Measurements from ENCODE around the gene SAMM50. TPM values are rescaled to one million over a fixed set of nuclear protein-coding genes. Genes with fewer than 3 reads are reported as not detected.

SAMM50 gene
- total RNA-seq, 2 donors from 2014 or later, result 24.8 to 26.0 TPM

- H3K27me3 Mint-ChIP-seq, result no peaks in the 10 kb centered on the region
- peak overlapping the region; percentile 66 for H3K27ac Mint-ChIP-seq
- peaks cover 32% of the 10 kb centered on the region for H3K4me1 Mint-ChIP-seq
- H3K36me3 Mint-ChIP-seq (ENCODE audit: low read depth), result peaks cover 4% of the 10 kb centered on the region
- H3K9me3 ChIP-seq (ENCODE audit: control insufficient read depth, low read length, poor library complexity, severe bottlenecking), result no peaks in the 10 kb centered on the region
- peak; percentile 76 for ATAC-seq
- peak; percentile 30 to 52 (median 33) for DNase-seq
- H3K4me3 Mint-ChIP-seq, result no peak overlapping the region
Measured at GRCh38 chr22:43993072-43993760, 38.0 kb downstream of the SAMM50 start.

GRCh38 chr22:43994006-43994405, 38.8 kb downstream of the SAMM50 start:
- Mint-ChIP-seq H3K27ac (peak overlapping the region; percentile 95), H3K4me3 (no peak overlapping the region), H3K4me1 (peaks cover 32% of the 10 kb centered on the region), H3K36me3 (ENCODE audit: low read depth) (peaks cover 4% of the 10 kb centered on the region), H3K27me3 (no peaks in the 10 kb centered on the region)
- no peaks in the 10 kb centered on the region for H3K9me3 ChIP-seq (ENCODE audit: control insufficient read depth, low read length, poor library complexity, severe bottlenecking)
- no peak for ATAC-seq
- DNase-seq, result no peak

GRCh38 chr22:43994416-43994815, 39.2 kb downstream of the SAMM50 start:
- DNase-seq, result no peak
- peak overlapping the region; percentile 95 for H3K27ac Mint-ChIP-seq

GRCh38 chr22:43995057-43995685, 39.9 kb downstream of the SAMM50 start:
- Mint-ChIP-seq H3K27ac (peak overlapping the region; percentile 95), H3K27me3 (no peaks in the 10 kb centered on the region), H3K4me3 (peak overlapping the region; percentile 97), H3K36me3 (ENCODE audit: low read depth) (peaks cover 4% of the 10 kb centered on the region), H3K4me1 (peaks cover 32% of the 10 kb centered on the region)
- DNase-seq (no peak), ATAC-seq (no peak)
- no peaks in the 10 kb centered on the region for H3K9me3 ChIP-seq (ENCODE audit: control insufficient read depth, low read length, poor library complexity, severe bottlenecking)

More at GRCh38 chr22:43994416-43994815, 39.2 kb downstream of the SAMM50 start:
- Mint-ChIP-seq H3K36me3 (ENCODE audit: low read depth) (peaks cover 4% of the 10 kb centered on the region), H3K4me3 (no peak overlapping the region), H3K27me3 (no peaks in the 10 kb centered on the region), H3K4me1 (peaks cover 32% of the 10 kb centered on the region)
- no peaks in the 10 kb centered on the region for H3K9me3 ChIP-seq (ENCODE audit: control insufficient read depth, low read length, poor library complexity, severe bottlenecking)
- no peak for ATAC-seq

GRCh38 chr22:43995798-43996169, 40.5 kb downstream of the SAMM50 start:
- peaks cover 4% of the 10 kb centered on the region for H3K36me3 Mint-ChIP-seq (ENCODE audit: low read depth)
- H3K4me3 Mint-ChIP-seq, result peak overlapping the region; percentile 97
- no peak for DNase-seq
- peak overlapping the region; percentile 95 for H3K27ac Mint-ChIP-seq
- H3K9me3 ChIP-seq (ENCODE audit: control insufficient read depth, low read length, poor library complexity, severe bottlenecking), result no peaks in the 10 kb centered on the region
- ATAC-seq, result no peak
- H3K27me3 Mint-ChIP-seq, result no peaks in the 10 kb centered on the region
- H3K4me1 Mint-ChIP-seq, result peaks cover 32% of the 10 kb centered on the region

GRCh38 chr22:43996170-43996980, 41.1 kb downstream of the SAMM50 start:
- Mint-ChIP-seq H3K4me1 (peaks cover 32% of the 10 kb centered on the region), H3K36me3 (ENCODE audit: low read depth) (peaks cover 4% of the 10 kb centered on the region), H3K27ac (peak overlapping the region; percentile 95), H3K27me3 (no peaks in the 10 kb centered on the region), H3K4me3 (peak overlapping the region; percentile 97)
- no peaks in the 10 kb centered on the region for H3K9me3 ChIP-seq (ENCODE audit: control insufficient read depth, low read length, poor library complexity, severe bottlenecking)
- DNase-seq (peak; percentile 43 to 49 (median 47)), ATAC-seq (peak; percentile 85)

GRCh38 chr22:43996981-43997265, 41.7 kb downstream of the SAMM50 start:
- H3K27ac Mint-ChIP-seq, result peak overlapping the region; percentile 95
- peak overlapping the region; percentile 97 for H3K4me3 Mint-ChIP-seq
- H3K4me1 Mint-ChIP-seq, result peaks cover 32% of the 10 kb centered on the region
- H3K36me3 Mint-ChIP-seq (ENCODE audit: low read depth), result peaks cover 2% of the 10 kb centered on the region
- H3K27me3 Mint-ChIP-seq, result no peaks in the 10 kb centered on the region
- ATAC-seq (no peak), DNase-seq (no peak)
- no peaks in the 10 kb centered on the region for H3K9me3 ChIP-seq (ENCODE audit: control insufficient read depth, low read length, poor library complexity, severe bottlenecking)

GRCh38 chr22:43998679-43999264, 43.5 kb downstream of the SAMM50 start:
- no peaks in the 10 kb centered on the region for H3K9me3 ChIP-seq (ENCODE audit: control insufficient read depth, low read length, poor library complexity, severe bottlenecking)
- no peak overlapping the region for H3K27ac Mint-ChIP-seq
- no peaks in the 10 kb centered on the region for H3K27me3 Mint-ChIP-seq
- H3K36me3 Mint-ChIP-seq (ENCODE audit: low read depth), result no peaks in the 10 kb centered on the region
- peaks cover 25% of the 10 kb centered on the region for H3K4me1 Mint-ChIP-seq
- no peak for ATAC-seq
- no peak for DNase-seq
- peak overlapping the region; percentile 5 for H3K4me3 Mint-ChIP-seq

- Mint-ChIP-seq H3K4me3 (no peak overlapping the region), H3K27ac (no peak overlapping the region), H3K27me3 (no peaks in the 10 kb centered on the region), H3K36me3 (ENCODE audit: low read depth) (no peaks in the 10 kb centered on the region), H3K4me1 (peaks cover 23% of the 10 kb centered on the region)
- no peaks in the 10 kb centered on the region for H3K9me3 ChIP-seq (ENCODE audit: control insufficient read depth, low read length, poor library complexity, severe bottlenecking)
- ATAC-seq (no peak), DNase-seq (no peak)
Measured at GRCh38 chr22:43999378-43999777, 44.1 kb downstream of the SAMM50 start.

GRCh38 chr22:44000123-44000522, 44.9 kb downstream of the SAMM50 start:
- Mint-ChIP-seq H3K27me3 (no peaks in the 10 kb centered on the region), H3K27ac (no peak overlapping the region), H3K4me3 (no peak overlapping the region), H3K36me3 (ENCODE audit: low read depth) (no peaks in the 10 kb centered on the region), H3K4me1 (peaks cover 16% of the 10 kb centered on the region)
- DNase-seq, result no peak
- H3K9me3 ChIP-seq (ENCODE audit: control insufficient read depth, low read length, poor library complexity, severe bottlenecking), result no peaks in the 10 kb centered on the region
- ATAC-seq, result no peak

GRCh38 chr22:44001521-44001920, 46.3 kb downstream of the SAMM50 start:
- no peak overlapping the region for H3K27ac Mint-ChIP-seq
- H3K4me3 Mint-ChIP-seq, result no peak overlapping the region
- no peaks in the 10 kb centered on the region for H3K36me3 Mint-ChIP-seq (ENCODE audit: low read depth)
- no peak for ATAC-seq
- no peaks in the 10 kb centered on the region for H3K27me3 Mint-ChIP-seq
- peaks cover 9% of the 10 kb centered on the region for H3K4me1 Mint-ChIP-seq
- no peak for DNase-seq
- H3K9me3 ChIP-seq (ENCODE audit: control insufficient read depth, low read length, poor library complexity, severe bottlenecking), result no peaks in the 10 kb centered on the region

GRCh38 chr22:44002324-44002723, 47.1 kb downstream of the SAMM50 start:
- DNase-seq (no peak), ATAC-seq (no peak)
- H3K9me3 ChIP-seq (ENCODE audit: control insufficient read depth, low read length, poor library complexity, severe bottlenecking), result no peaks in the 10 kb centered on the region
- no peak overlapping the region for H3K27ac Mint-ChIP-seq
- H3K36me3 Mint-ChIP-seq (ENCODE audit: low read depth), result no peaks in the 10 kb centered on the region
- no peak overlapping the region for H3K4me3 Mint-ChIP-seq
- no peaks in the 10 kb centered on the region for H3K27me3 Mint-ChIP-seq
- peaks cover 5% of the 10 kb centered on the region for H3K4me1 Mint-ChIP-seq

- no peaks in the 10 kb centered on the region for H3K9me3 ChIP-seq (ENCODE audit: control insufficient read depth, low read length, poor library complexity, severe bottlenecking)
- Mint-ChIP-seq H3K36me3 (ENCODE audit: low read depth) (no peaks in the 10 kb centered on the region), H3K27ac (no peak overlapping the region), H3K4me3 (no peak overlapping the region), H3K4me1 (peaks cover 5% of the 10 kb centered on the region), H3K27me3 (no peaks in the 10 kb centered on the region)
- ATAC-seq, result no peak
- DNase-seq, result no peak
Measured at GRCh38 chr22:44002997-44003396, 47.8 kb downstream of the SAMM50 start.
